A673 (cell line): ENCODE data around the gene TES. TPM values are rescaled to one million over a fixed set of nuclear protein-coding genes. Genes with fewer than 3 reads are reported as not detected.

ENCODE experiments used
- BruUV-seq: library from RNA; stranded (reverse); fragments of 400-500 nt; replicated peaks from 2 replicates; lab custom pipeline; 2021; lab: Mats Ljungman, UMichigan
- CTCF ChIA-PET: fragments of 300-600 bp; sonication (Branson Sonifier 250); formaldehyde crosslinking; loops from one replicate; lab custom pipeline; 2022; ENCODE audit warnings: antibody characterized with exemption; lab: Charles Lee
- POLR2A ChIA-PET: fragments of 300-600 bp; sonication (Branson Sonifier 250); formaldehyde crosslinking; loops from one replicate; lab custom pipeline; 2022; ENCODE audit warnings: antibody characterized with exemption; ENCODE audit not compliant: low non-redundant PET; lab: Charles Lee
- DNase-seq: peaks from one replicate; pipeline ENCODE4 v3.0.0-alpha.2; 2015; ENCODE audit warnings: low spot score
- H3K27ac ChIP-seq: fragments of 200-600 bp; sonication (generic); 2 replicates; pipeline ENCODE4 v1.5.1; 2016; ENCODE audit warnings: mixed run types, low read depth, mild to moderate bottlenecking, mixed read lengths, antibody characterized with exemption, low read length; ENCODE audit not compliant: poor library complexity, severe bottlenecking
- H3K27me3 ChIP-seq: fragments of 200-600 bp; sonication (generic); replicated peaks from 2 replicates; pipeline ENCODE4 v1.6.1; 2017; ENCODE audit warnings: mixed run types, low read depth, mild to moderate bottlenecking, mixed read lengths, antibody characterized with exemption, low read length; ENCODE audit not compliant: insufficient read depth, poor library complexity
- H3K36me3 ChIP-seq: fragments of 200-600 bp; sonication (generic); 2 replicates; pipeline ENCODE4 v1.6.1; 2016; ENCODE audit warnings: mixed run types, mild to moderate bottlenecking, mixed read lengths, antibody characterized with exemption, low read length; ENCODE audit not compliant: insufficient read depth, poor library complexity, severe bottlenecking
- H3K4me1 ChIP-seq: fragments of 200-600 bp; sonication (generic); 2 replicates; pipeline ENCODE4 v1.6.1; 2017; ENCODE audit warnings: mixed run types, mild to moderate bottlenecking, mixed read lengths, antibody characterized with exemption, low read length; ENCODE audit not compliant: insufficient read depth, poor library complexity, severe bottlenecking
- H3K4me3 ChIP-seq: fragments of 200-600 bp; sonication (generic); 2 replicates; pipeline ENCODE4 v1.5.1; 2016; ENCODE audit warnings: low read depth, mixed run types, mild to moderate bottlenecking, mixed read lengths, low read length; ENCODE audit not compliant: poor library complexity, severe bottlenecking
- H3K9me3 ChIP-seq: fragments of 200-600 bp; sonication (generic); 2 replicates; pipeline ENCODE4 v1.6.1; 2016; ENCODE audit warnings: mixed run types, low read depth, mild to moderate bottlenecking, mixed read lengths, antibody characterized with exemption, low read length; ENCODE audit not compliant: poor library complexity, severe bottlenecking
- CTCF ChIP-seq: fragments of 300-800, 200-600 bp; sonication (generic); conservative IDR thresholded peaks from 2 replicates; pipeline ENCODE4 v1.5.1; 2017; ENCODE audit warnings: low read depth, mild to moderate bottlenecking, antibody characterized with exemption, low read length, moderate library complexity, mixed read lengths
- EZH2 ChIP-seq: fragments of 200-600 bp; sonication (generic); IDR thresholded peaks from 2 replicates; pipeline ENCODE4 v1.6.1; 2017; ENCODE audit warnings: borderline replicate concordance, low read depth, mild to moderate bottlenecking, mixed read lengths, antibody characterized with exemption, low read length; ENCODE audit not compliant: poor library complexity, severe bottlenecking
- intact Hi-C: fragments of 100-400 bp; cut with micrococcal nuclease; formaldehyde crosslinking; loops from one replicate; pipeline ENCODE4 v1.10.0; 2022; ENCODE audit not compliant: unreplicated experiment
- total RNA-seq: library from RNA; stranded (reverse); gene quantifications from 2 replicates; pipeline ENCODE4 v1.2.3, GENCODE V29; 2021

The TES gene
- total RNA-seq, 1 experiment from 2014 or later = 121 TPM

DNA sequence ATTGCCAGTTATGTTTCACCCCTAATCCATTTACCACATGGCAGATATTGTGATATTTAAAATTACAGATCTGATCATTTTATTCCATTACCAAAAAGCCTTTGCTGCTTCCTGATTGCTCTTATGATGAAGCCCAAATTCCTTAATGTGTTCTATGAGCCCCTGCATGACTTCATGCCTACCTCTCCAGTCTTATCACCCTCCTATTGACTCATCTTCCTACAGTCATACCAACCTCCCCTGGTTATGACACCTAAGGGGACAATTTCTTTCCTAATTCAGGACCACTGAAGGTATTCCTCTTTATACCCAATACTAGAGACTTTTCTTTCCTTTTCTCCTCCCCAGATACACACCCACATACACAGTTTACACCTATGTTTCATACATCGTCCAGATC is 36.0 kb downstream of the TES start:
- no peak overlapping the region for H3K4me3 ChIP-seq
- no peaks in the 10 kb centered on the region for H3K27me3 ChIP-seq
- H3K27ac ChIP-seq = no peak overlapping the region
- no peak for DNase-seq
- BruUV-seq = no TSS peak
- peaks cover 10% of the 10 kb centered on the region for H3K9me3 ChIP-seq
- CTCF ChIA-PET = interaction anchor here (0.6 kb wide), 1 partner anchor 316 kb away, joined by 3 read pairs; no protein-coding TSS in a partner anchor
- H3K36me3 ChIP-seq = peaks cover 58% of the 10 kb centered on the region
- TF ChIP-seq EZH2 (no peak), CTCF (no peak)
- intact Hi-C loops = no loop called here
- peaks cover 21% of the 10 kb centered on the region for H3K4me1 ChIP-seq
- POLR2A ChIA-PET = no interaction called here

- ChIA-PET CTCF (interaction anchor here (1.0 kb wide), 1 partner anchor 70 kb away, joined by 4 read pairs; no protein-coding TSS in a partner anchor), POLR2A (interaction anchor here (0.6 kb wide), 1 partner anchor 280 kb away, joined by 4 read pairs; no protein-coding TSS in a partner anchor)
- Histone ChIP-seq H3K27ac (peak overlapping the region; percentile 12), H3K4me1 (no peaks in the 10 kb centered on the region), H3K9me3 (peaks cover under 1% of the 10 kb centered on the region), H3K4me3 (no peak overlapping the region), H3K36me3 (peaks cover 81% of the 10 kb centered on the region), H3K27me3 (no peaks in the 10 kb centered on the region)
- no peak for TF ChIP-seq EZH2
- peak; percentile 67 for TF ChIP-seq CTCF
- intact Hi-C loops = no loop called here
- DNase-seq = peak; percentile 78
- no TSS peak for BruUV-seq
Observed at GRCh38 chr7:116249969-116250553, 39.7 kb downstream of the TES start.

GRCh38 chr7:116251675-116252074 is 41.3 kb downstream of the TES start:
- H3K27ac ChIP-seq = peak overlapping the region; percentile 40
- intact Hi-C loops = no loop called here
- no peak for DNase-seq
- peaks cover 9% of the 10 kb centered on the region for H3K4me1 ChIP-seq
- ChIA-PET CTCF (interaction anchor here (1.8 kb wide), 1 partner anchor 71 kb away, joined by 5 read pairs; no protein-coding TSS in a partner anchor), POLR2A (no interaction called here)
- no peak overlapping the region for H3K4me3 ChIP-seq
- no peaks in the 10 kb centered on the region for H3K27me3 ChIP-seq
- no peaks in the 10 kb centered on the region for H3K9me3 ChIP-seq
- peaks cover 79% of the 10 kb centered on the region for H3K36me3 ChIP-seq
- no TSS peak for BruUV-seq
- no peak for TF ChIP-seq CTCF
- no peak for TF ChIP-seq EZH2
